ENCODE results near the gene KCNH1.
"Not testable (repeated sequence)": the region's sequence is repeated elsewhere in the genome, so short reads cannot be mapped to it uniquely, and the experiment has no call there.

DNA sequence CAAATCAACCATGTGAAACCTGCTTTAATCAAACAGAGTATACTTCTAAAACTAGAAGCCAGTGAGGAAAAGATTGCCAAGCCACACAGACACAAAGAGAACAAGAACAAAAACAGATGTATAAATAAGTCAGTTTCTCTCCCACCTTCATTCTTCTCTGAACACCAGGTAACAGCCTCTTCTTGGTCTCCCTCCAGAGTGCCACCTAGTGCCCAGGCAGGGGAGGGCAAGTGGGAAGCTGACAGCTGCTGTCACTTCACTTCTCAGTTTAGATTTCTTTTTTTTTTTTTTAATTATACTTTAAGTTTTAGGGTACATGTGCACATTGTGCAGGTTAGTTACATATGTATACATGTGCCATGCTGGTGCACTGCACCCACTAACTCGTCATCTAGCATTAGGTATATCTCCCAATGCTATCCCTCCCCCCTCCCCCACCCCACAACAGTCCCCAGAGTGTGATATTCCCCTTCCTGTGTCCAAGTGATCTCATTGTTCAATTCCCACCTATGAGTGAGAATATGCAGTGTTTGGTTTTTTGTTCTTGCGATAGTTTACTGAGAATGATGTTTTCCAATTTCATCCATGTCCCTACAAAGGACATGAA, 183.9 kb downstream of the KCNH1 start:
- not testable (repeated sequence) for TF ChIP-seq CTCF, POLR2A (IDR thresholded peaks at IDR 0.05)

All from lower leg skin (tissue), 3 donors.